BLaER1 treated with 17β-estradiol and CSF1 and Interleukin-3, amounts not matched to agents 10 nM and 100 nM (cell line): Measurements from ENCODE around the gene SRSF8.
"Not testable (repeated sequence)": the region's sequence is repeated elsewhere in the genome, so short reads cannot be mapped to it uniquely, and the experiment has no call there.

Source experiments
- H3K27ac ChIP-seq, 11 experiments: shearing (Covaris generic); formaldehyde crosslinking; 2 replicates each; pipeline ENCODE4 v1.8.1; 2022
- H3K27me3 ChIP-seq, 11 experiments: shearing (Covaris generic); formaldehyde crosslinking; 2 replicates each; pipeline ENCODE4 v1.8.1; 2022
- H3K36me3 ChIP-seq, 11 experiments: shearing (Covaris generic); formaldehyde crosslinking; 2 replicates each; pipeline ENCODE4 v1.8.1; 2022
- H3K4me1 ChIP-seq, 10 experiments: shearing (Covaris generic); formaldehyde crosslinking; 2 replicates each; pipeline ENCODE4 v1.8.1; 2022
- H3K4me2 ChIP-seq, 11 experiments: shearing (Covaris generic); formaldehyde crosslinking; 2 replicates each; pipeline ENCODE4 v1.8.1; 2022
- H3K4me3 ChIP-seq, 10 experiments: shearing (Covaris generic); formaldehyde crosslinking; 2 replicates each; pipeline ENCODE4 v1.8.1; 2022
- H3K9ac ChIP-seq, 11 experiments: shearing (Covaris generic); formaldehyde crosslinking; 2 replicates each; pipeline ENCODE4 v1.8.1; 2022
- H3K9me3 ChIP-seq, 11 experiments: shearing (Covaris generic); formaldehyde crosslinking; replicated peaks in 1 of 11; 2 replicates each; pipeline ENCODE4 v1.8.1; 2022
- H4K20me1 ChIP-seq, 11 experiments: shearing (Covaris generic); formaldehyde crosslinking; 2 replicates each; pipeline ENCODE4 v1.8.1; 2022
- Cebpa-rat ChIP-seq, 11 experiments: shearing (Covaris generic); IDR thresholded peaks; 2 replicates each; pipeline ENCODE4 v1.8.1; 2022

SRSF8 gene, protein sequence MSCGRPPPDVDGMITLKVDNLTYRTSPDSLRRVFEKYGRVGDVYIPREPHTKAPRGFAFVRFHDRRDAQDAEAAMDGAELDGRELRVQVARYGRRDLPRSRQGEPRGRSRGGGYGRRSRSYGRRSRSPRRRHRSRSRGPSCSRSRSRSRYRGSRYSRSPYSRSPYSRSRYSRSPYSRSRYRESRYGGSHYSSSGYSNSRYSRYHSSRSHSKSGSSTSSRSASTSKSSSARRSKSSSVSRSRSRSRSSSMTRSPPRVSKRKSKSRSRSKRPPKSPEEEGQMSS

DNA sequence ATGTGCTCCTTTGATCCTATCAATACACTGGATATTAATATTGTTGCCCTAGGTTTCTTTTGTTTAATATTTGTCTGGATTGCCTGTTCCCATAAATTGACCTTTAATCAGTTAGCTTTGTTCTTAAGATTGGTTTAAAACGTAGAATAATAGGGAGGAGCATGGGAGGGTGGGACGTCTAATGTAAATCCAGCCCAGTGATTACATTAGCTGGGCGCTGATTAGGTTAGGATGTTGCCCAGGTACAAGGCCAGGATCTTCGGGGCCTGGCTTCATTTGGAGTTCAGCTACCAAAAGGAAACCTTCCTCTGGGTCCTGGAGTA lies at the start of gene SRSF8:
TSS of gene SRSF8 (plus strand) at position 204 of the 323 bp plus-strand sequence. CDS start 308 bp downstream, outside the sequence.
- Histone ChIP-seq H3K4me2 (peak within 1 kb of the TSS; percentile 69 to 92 (median 81)), H3K9ac (peak within 1 kb of the TSS; percentile 90 to 96 (median 93))
- TF ChIP-seq Cebpa-rat (IDR thresholded peaks at IDR 0.05), result no peak

DNA sequence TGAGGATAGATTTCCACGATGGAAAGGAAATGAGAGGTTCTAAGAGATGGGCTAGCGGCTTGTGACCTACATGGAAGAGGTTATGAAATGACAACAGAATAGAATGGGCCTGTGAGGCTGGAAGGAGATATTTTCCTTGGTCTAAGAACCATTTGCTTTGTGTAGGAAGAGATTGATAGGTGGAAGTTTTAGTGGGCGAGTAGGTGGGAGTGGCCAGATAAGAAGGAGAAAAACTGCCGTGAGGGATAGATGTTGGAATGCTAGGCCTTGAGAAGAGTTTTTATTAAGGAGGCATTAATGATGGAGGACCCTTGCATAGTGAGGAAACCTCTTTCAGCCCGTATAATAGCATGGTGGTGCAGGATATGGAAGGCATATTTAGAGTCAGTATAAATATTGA lies 45.3 kb upstream of the SRSF8 start:
- not testable (repeated sequence) for H3K9me3 ChIP-seq, H3K36me3 ChIP-seq, H3K4me2 ChIP-seq, H4K20me1 ChIP-seq, H3K4me1 ChIP-seq, H3K27ac ChIP-seq, H3K4me3 ChIP-seq, H3K27me3 ChIP-seq, H3K9ac ChIP-seq

More for the DNA sequence above, at the start of gene SRSF8:
- peak within 1 kb of the TSS; percentile 79 to 96 (median 91) for H3K27ac ChIP-seq
- peak within 1 kb of the TSS; percentile 80 to 97 (median 91) for H3K4me3 ChIP-seq
- H3K4me1 ChIP-seq, result peaks cover 12 to 34% (median 21%) of the 10 kb centered on the region in 10 experiments
- no peaks in the 10 kb centered on the region for H3K27me3 ChIP-seq
- H3K36me3 ChIP-seq, result 0 out of 22 replicates have a peak, but pooled peaks cover 0 to 6% (median 0%) of the 10 kb centered on the region in 11 experiments
- H4K20me1 ChIP-seq, result peaks cover 0 to 8% (median 5%) of the 10 kb centered on the region in 11 experiments; a peak in 9 of 22 replicates
- H3K9me3 ChIP-seq, result no peaks in the 10 kb centered on the region

DNA sequence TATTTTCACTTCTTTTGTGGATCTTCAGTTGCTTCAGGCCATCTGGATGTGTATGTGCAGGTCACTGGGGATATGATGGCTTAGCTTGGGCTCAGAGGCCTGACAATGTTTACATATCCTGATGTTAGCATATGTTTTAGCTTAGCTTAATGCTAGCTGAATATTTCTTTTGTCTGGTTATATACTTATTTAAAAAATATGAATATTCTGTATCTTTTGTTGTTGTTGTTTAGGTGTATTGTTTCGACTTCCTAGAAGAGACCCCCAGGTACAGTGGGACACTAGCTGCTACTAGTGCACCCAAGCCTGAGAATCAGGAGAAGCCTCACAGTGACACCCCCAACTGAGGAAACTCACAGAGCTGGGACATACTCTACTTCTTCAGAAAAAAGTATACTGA lies 41.8 kb upstream of the SRSF8 start, which contains the start of gene KDM4E:
TSS of gene KDM4E (plus strand) at position 301 of the 400 bp plus-strand sequence. CDS start 300 bp downstream, outside the sequence.
- no peak within 1 kb of the TSS for H3K27ac ChIP-seq
- H4K20me1 ChIP-seq, result no peaks in the 10 kb centered on the region
- no peaks in the 10 kb centered on the region for H3K27me3 ChIP-seq
- H3K4me3 ChIP-seq, result no peak within 1 kb of the TSS
- no peaks in the 10 kb centered on the region for H3K4me1 ChIP-seq
- no peak for TF ChIP-seq Cebpa-rat (IDR thresholded peaks at IDR 0.05)
- no peaks in the 10 kb centered on the region for H3K9me3 ChIP-seq
- no peak within 1 kb of the TSS for H3K4me2 ChIP-seq
- no peak within 1 kb of the TSS for H3K9ac ChIP-seq
- H3K36me3 ChIP-seq, result no peaks in the 10 kb centered on the region

DNA sequence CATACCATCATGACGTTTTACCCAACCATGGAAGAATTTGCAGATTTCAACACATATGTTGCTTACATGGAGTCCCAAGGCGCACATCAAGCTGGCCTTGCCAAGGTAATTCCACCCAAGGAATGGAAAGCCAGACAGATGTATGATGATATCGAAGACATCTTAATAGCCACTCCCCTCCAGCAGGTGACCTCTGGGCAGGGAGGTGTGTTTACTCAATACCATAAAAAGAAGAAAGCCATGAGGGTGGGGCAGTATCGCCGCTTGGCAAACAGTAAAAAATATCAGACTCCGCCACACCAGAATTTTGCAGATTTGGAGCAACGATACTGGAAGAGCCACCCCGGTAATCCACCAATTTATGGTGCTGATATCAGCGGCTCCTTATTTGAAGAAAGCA lies 41.1 kb upstream of the SRSF8 start:
- not testable (repeated sequence) for H3K27me3 ChIP-seq, H4K20me1 ChIP-seq, H3K4me3 ChIP-seq, H3K36me3 ChIP-seq, H3K27ac ChIP-seq, H3K9ac ChIP-seq, H3K9me3 ChIP-seq, H3K4me1 ChIP-seq, H3K4me2 ChIP-seq

DNA sequence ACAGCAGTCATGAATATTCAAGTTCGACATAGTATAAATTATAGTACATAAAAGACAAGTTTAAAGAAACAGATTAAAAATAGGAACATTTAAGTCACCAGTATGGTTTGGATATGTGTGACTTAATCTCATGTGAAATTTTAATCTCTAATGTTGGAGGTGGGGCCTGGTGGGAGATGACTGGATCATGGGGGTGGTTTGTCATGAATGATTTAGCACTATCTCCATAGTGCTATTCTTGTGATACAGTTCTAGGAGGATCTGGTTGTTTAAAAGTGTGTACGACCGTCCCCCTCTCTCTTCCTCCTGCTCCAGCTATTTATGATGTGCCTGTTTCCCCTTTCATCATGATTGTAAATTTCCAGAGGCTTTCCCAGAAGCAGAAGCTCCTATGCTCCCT lies 38.4 kb upstream of the SRSF8 start:
- Histone ChIP-seq H3K4me1 (no peaks in the 10 kb centered on the region), H3K36me3 (no peaks in the 10 kb centered on the region), H4K20me1 (no peaks in the 10 kb centered on the region), H3K4me3 (no peak overlapping the region), H3K9ac (no peak overlapping the region), H3K27ac (no peak overlapping the region), H3K4me2 (no peak overlapping the region), H3K9me3 (no peaks in the 10 kb centered on the region), H3K27me3 (no peaks in the 10 kb centered on the region)
- no peak for TF ChIP-seq Cebpa-rat (IDR thresholded peaks at IDR 0.05)

DNA sequence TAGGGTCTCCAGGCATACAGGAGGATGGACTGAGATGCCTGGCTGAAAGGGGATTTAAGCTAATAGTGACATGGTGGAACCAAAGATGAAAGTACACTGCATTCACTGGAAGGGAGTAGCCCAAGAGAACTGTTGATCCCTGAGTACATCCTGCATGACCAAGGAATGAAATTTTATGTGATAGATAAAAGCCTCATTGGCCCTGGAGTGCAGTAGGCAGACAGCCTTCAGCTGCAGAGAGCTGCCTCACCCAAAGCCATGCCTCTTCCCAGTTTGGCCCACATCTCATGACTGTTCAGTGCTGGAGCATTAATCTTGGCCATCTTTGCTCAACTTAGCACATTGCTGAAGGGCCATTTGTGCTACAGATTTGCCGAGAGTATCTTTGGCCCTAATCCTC lies 33.7 kb upstream of the SRSF8 start:
- TF ChIP-seq Cebpa-rat (IDR thresholded peaks at IDR 0.05), result no peak
- no peaks in the 10 kb centered on the region for H3K4me1 ChIP-seq
- no peaks in the 10 kb centered on the region for H4K20me1 ChIP-seq
- H3K36me3 ChIP-seq, result no peaks in the 10 kb centered on the region
- peaks cover 9 to 14% (median 10%) of the 10 kb centered on the region in 11 experiments for H3K9me3 ChIP-seq
- no peak overlapping the region for H3K4me3 ChIP-seq
- H3K27me3 ChIP-seq, result no peaks in the 10 kb centered on the region
- H3K9ac ChIP-seq, result no peak overlapping the region
- H3K27ac ChIP-seq, result no peak overlapping the region
- no peak overlapping the region for H3K4me2 ChIP-seq

DNA sequence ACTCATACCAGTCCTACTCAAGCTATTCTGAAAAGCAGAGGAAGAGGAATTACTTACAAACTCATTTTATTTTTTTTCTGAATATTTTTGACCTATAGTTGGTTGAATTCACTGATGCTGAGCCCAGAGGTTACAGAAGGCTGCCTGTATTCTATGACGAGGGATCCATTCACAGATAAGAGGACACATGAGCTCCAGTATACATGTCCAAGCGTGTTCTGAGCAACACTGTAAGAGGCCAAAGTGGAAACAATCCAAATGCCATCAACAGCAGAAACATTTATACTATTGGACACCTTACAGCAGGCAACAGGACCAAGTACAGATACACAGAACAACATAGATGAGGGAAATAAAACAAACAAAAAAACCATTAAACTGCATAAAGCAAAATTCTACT lies 31.4 kb upstream of the SRSF8 start:
- Histone ChIP-seq H3K27me3 (no peaks in the 10 kb centered on the region), H3K36me3 (no peaks in the 10 kb centered on the region), H3K4me2 (no peak overlapping the region), H3K4me3 (no peak overlapping the region), H3K9me3 (peaks cover 11 to 17% (median 13%) of the 10 kb centered on the region in 11 experiments), H3K4me1 (no peaks in the 10 kb centered on the region), H4K20me1 (no peaks in the 10 kb centered on the region), H3K27ac (no peak overlapping the region), H3K9ac (no peak overlapping the region)
- no peak for TF ChIP-seq Cebpa-rat (IDR thresholded peaks at IDR 0.05)

DNA sequence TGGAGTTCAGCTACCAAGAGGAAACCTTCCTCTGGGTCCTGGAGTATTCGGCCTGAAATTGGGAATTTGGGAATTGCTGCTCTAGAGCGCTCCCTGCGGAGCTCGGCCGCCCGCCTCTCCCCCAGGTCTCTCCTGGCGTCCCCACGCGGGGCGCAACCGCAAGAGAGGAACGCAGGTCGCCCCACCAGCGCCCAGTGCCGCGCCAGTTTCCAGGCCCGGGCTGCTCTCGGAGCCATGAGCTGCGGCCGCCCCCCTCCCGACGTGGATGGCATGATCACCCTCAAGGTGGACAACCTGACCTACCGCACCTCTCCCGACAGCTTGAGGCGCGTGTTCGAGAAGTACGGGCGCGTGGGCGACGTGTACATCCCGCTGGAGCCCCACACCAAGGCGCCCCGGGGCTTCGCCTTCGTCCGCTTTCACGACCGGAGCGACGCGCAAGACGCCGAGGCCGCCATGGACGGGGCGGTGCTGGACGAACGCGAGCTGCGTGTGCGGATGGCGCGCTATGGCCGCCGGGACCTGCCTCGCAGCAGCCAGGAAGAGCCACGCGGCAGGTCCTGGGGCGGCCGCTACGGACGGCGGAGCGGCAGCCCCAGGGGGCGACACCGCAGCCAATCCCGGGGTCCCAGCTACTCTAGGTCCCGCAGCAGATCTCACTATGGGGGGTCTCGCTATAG lies 29.2 kb upstream of the SRSF8 start:
- not testable (repeated sequence) for H3K9ac ChIP-seq, H3K36me3 ChIP-seq, H3K4me3 ChIP-seq, H3K4me2 ChIP-seq, H3K4me1 ChIP-seq, H4K20me1 ChIP-seq, H3K27me3 ChIP-seq, H3K27ac ChIP-seq
- peaks cover 11 to 17% (median 13%) of the 10 kb centered on the region in 11 experiments for H3K9me3 ChIP-seq

DNA sequence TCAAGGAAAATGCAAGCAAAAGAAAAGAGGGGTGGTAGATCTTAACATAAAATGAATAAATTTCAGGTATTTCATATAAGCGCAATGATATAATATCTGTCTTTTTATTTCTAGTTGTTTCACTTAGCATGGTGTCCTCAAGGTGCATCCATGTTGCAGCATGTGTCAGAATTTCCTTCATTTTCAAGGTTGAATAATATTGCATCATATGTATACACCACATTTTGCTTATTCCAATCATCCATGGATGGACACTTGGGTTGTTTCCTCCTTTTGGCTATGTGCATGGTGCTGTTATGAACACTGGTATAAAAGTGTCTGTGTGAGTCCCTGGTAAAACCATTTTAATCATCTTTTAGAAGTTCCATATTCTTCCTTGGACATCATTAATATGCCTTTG lies 24.5 kb upstream of the SRSF8 start:
- Histone ChIP-seq H4K20me1 (no peaks in the 10 kb centered on the region), H3K36me3 (no peaks in the 10 kb centered on the region), H3K4me3 (no peak overlapping the region), H3K9me3 (peaks cover 9 to 15% (median 11%) of the 10 kb centered on the region in 11 experiments), H3K9ac (no peak overlapping the region), H3K4me2 (no peak overlapping the region), H3K4me1 (peaks cover 0 to 4% (median 0%) of the 10 kb centered on the region in 10 experiments; a peak in 1 of 20 replicates), H3K27me3 (no peaks in the 10 kb centered on the region), H3K27ac (no peak overlapping the region)
- no peak for TF ChIP-seq Cebpa-rat (IDR thresholded peaks at IDR 0.05)

DNA sequence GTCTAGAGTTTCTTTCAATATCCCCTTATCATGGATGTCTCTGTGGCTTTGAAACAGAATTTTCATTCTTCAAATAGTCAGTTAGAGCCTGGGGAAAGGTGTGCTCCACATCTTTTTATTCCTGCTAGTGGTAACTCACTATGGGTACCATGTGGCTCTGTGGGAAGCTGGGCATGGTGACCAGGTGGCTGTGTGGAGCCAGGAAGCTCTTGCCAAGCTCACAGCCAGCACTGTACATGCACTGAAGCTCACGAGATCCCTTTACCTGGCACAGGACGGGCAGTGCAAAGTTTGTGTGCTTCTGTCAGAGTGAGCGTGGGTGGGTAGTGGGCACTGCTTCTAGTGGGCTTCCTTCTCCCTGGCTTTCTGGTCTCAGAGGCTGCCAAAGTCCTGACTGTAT lies 23.8 kb upstream of the SRSF8 start:
- no peak overlapping the region for H3K27ac ChIP-seq
- TF ChIP-seq Cebpa-rat (IDR thresholded peaks at IDR 0.05), result no peak
- H3K9ac ChIP-seq, result no peak overlapping the region

More for the DNA sequence above, 23.8 kb upstream of the SRSF8 start:
- Histone ChIP-seq H3K4me1 (peaks cover 0 to 4% (median 0%) of the 10 kb centered on the region in 10 experiments; a peak in 1 of 20 replicates), H4K20me1 (no peaks in the 10 kb centered on the region), H3K36me3 (no peaks in the 10 kb centered on the region), H3K4me3 (no peak overlapping the region), H3K4me2 (no peak overlapping the region), H3K27me3 (no peaks in the 10 kb centered on the region), H3K9me3 (peaks cover 3 to 8% (median 4%) of the 10 kb centered on the region in 11 experiments; a peak in 21 of 22 replicates)
